Measurements from ENCODE around the gene ENKUR. TPM values are rescaled to one million over a fixed set of nuclear protein-coding genes. Genes with fewer than 3 reads are reported as not detected.
A peak's percentile ranks its signal among the peaks of the same experiment; 100 is the strongest.

ENKUR gene, protein sequence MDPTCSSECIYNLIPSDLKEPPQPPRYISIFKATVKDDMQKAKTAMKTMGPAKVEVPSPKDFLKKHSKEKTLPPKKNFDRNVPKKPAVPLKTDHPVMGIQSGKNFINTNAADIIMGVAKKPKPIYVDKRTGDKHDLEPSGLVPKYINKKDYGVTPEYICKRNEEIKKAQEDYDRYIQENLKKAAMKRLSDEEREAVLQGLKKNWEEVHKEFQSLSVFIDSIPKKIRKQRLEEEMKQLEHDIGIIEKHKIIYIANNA
- total RNA-seq = 0.38 and 0.51 TPM in 2 replicates

DNA sequence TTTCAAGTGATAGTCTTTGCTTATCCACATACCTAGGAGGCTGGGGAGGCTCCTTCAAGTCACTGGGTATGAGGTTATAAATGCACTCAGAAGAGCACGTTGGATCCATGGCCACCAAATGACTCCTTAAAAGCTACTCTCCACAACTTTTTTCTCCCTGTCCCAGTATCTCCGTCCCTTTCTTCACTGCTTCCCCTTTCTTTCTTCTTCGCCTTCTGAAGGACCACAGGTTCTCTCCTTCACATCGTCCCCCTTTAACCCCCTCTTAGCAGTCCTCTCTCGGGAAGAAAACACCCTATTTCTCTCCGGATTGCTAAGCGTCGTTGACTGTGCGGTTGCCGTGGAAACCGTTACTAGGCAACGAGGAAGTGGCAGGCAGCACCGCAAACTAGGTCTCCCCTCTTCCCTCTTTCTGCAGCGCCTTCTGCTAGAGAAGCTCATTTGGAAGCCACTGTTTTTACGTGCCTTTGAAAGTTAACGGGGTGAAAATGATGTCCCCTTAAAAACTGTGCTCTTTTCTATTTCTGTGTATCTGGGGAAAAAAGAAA lies at the start of gene ENKUR:
Gene ENKUR, minus strand, starts transcription at position 331 of the 548 bp plus-strand sequence. Its CDS starts 222 bp downstream, at position 109.
- DNase-seq (ENCODE audit: low read depth in 2 of 2) = peak; percentile 90

DNA sequence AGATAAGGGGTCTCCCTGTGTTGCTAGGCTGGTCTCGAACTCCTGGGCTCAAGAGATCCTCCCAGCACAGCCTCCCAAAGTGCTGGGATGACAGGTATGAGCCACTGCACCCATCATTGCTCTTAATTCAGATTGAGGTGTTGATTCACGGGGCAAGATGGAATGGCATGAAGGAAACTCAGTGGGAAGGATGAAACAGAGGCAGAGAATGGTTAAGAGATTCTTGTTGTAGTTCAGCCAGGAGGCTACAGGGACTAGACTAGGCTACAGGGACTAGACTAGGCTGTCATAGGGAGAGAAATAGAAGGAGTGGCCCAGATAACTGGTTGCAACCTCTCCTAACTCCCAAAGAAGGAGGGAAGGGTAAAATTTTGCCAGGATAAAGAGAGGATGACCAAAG lies 48.4 kb upstream of the ENKUR start:
- no peak for DNase-seq (ENCODE audit: low read depth in 2 of 2)

DNA sequence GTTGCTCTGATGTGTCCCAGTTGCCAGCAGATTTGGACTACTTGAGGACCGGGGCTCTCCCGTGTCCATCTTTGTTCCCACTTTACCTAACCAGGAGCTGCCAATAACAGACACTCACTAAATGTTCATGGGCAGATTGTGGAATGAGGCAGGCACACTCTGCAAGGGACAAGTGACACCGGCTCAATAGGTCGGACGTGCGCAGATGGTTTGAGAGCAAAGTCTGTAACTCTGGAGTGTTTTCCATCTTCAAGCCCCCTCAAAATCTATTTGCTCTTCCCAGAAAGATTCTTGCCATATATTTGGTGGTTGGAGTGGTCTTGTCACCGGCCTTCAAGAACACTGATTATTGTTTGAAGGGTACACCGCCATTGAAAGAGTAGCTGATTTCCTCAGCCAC lies 47.7 kb upstream of the ENKUR start:
- DNase-seq (ENCODE audit: low read depth in 2 of 2) = no peak

DNA sequence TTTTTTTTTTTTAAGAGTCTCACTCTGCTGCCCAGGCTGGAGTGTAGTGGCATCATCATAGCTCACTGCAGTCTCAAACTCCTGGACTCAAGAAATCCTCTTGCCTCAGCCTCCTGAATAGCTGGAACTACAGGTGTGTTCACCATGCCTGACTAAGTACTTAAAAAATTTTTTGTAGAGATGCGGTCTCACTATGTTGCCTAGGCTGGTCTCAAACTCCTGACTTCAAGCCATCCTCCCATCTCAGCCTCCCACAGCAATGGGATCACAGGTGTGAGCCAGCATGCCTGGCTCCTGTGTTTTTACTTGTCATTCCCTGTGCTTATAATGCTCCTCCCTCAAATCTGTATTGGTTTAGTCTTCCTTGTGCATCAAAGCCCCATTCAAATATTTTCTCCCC lies 47.2 kb upstream of the ENKUR start:
- DNase-seq (ENCODE audit: low read depth in 2 of 2) = no peak

DNA sequence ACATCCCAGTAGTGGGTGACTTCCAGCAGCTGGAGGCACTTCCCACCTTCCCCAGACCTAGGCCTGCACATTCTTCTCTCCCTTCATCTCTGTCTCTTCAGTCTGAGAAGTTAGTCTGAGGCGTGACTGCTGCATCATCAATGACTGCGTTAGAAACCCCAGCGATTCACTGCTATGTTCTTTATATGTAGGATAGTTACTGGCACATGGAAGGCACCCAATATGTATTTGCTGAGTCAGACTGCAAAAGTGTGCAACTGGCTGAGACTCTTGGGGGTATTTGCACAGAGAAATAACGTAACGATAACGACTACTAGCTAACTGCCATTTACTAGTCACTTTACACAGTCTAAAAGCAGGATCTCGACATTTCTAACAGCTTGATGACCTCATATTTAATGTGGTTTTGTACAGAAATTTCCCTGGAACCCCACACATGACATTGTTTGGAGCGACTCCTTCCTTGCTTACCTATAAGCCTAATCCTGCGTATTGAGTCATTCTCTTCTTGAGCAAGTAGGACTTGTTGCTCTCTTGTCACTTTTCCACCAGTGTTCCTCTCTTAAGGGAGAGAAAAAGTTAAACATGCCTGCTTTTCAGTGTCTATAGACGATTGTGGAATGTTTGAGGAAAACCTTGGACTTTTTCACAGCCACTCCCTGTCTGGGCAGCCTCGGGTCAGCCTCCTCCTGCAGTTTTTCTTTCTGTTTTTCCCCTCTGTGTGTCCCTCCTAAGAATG lies 45.9 kb upstream of the ENKUR start:
- peak in 1 of 2 donors; percentile 26 for DNase-seq (ENCODE audit: low read depth in 2 of 2)

DNA sequence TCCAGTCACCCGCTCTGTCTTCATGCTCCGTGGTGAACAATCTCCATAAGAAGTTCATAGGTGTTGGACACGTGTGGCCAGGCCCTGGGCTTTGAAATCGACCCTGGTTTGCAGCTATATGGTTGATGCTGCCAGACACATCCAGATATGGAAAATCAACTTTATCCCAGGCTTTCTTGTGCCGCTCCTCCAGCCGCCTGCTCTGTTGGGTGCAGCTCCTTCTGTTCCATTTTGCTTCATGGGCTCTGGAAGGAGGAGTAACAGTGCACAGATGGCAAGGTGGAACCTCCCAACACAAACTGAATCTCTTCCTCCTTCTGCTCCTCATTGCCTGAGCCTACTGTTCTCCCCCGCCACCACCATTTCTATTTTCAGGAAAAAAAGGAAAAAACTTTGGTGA lies 45.2 kb upstream of the ENKUR start:
- no peak for DNase-seq (ENCODE audit: low read depth in 2 of 2)

DNA sequence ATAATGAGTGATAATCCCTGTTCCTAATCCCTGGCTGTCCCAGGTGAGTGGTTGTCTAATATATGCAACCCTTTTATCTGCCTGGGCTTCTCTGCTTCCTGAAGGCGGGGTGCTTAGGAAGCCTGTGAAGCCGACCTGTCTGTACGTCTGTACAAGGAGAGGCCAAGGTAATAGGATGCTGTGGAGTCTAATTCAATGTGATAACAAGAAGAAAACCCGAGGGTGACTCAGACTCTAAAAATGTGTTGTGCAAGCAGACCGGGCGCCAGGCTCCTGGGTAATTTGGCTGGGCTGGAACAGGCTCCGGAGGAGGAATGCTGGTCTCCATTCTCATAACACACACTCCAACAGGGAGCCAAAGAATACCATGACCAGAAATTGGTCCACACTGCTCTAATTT lies 44.0 kb upstream of the ENKUR start:
- peak in 1 of 2 donors; percentile 66 for DNase-seq (ENCODE audit: low read depth in 2 of 2)

DNA sequence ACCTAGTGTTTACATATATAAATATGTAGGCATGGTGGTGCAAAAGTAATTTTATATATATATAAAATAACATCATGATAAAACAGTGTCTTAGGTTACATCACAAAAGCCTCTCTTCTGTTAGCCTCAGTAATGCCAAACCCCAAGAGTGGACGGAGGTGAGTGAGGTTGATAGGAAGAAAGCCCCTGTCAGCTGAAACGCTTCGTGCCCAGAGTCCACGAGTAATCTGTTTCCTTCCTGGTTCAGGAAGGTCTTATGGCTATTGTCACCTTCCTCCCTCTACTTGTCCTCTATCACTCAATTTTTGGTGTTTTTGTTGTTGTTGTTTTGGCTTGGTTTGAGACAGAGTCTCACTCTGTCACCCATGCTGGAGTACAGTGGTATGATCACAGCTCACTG lies 41.9 kb upstream of the ENKUR start:
- DNase-seq (ENCODE audit: low read depth in 2 of 2) = no peak

DNA sequence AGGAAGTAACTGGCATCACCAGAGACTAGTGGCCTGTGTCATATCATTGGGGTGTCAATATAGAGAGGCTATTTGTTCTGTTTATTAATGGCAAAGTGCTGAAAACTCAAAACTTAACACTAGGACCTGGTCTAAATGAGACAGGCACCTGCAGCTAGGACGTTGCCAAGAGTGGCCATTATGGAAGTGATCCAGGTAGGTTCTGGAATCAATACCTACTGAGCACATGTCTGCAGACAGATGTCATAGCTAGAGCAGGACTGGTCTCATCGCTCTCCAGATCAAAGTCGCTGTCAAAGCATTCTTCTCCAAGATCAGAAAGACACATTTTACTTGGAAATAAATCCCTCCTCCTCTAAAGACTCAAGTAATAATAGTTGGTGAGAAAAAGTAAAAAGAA lies 40.8 kb upstream of the ENKUR start:
- no peak for DNase-seq (ENCODE audit: low read depth in 2 of 2)

DNA sequence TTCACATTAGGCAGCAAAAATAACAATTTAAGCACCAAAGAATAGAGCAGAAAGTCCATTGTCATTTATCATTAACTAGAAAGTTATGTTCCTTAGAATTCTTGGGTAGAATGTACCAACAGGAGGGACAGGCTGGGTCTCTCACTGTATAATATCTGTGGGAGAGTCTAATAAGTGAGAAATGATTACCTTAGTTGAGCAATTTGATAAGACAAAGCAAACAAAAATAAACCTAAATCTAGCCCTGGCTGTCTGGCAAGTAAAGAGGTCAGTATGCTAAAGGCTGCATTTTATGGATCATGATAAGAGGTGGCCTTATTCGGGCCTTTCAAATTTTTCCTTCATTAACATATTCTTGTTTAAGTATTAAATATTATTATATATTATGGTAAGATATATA lies 36.1 kb upstream of the ENKUR start:
- no peak for DNase-seq (ENCODE audit: low read depth in 2 of 2)

DNA sequence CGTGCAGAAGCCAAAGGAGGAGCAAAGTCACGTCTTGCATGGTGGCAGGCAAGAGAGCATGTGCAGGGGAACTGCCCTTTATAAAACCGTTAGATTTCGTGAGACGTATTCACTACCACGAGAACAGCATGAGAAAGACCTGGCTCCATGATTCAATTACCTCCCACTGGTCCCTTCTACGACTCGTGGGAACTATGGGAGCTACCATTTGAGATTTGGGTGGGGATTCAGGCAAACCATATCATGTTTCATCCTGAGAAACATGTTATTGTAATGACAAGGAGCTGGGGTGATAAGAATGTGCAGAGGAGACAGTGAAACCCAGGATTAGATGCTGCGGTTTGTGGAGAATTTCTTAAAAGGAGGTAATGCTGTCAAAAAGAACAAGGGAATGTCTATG lies 34.4 kb upstream of the ENKUR start:
- DNase-seq (ENCODE audit: low read depth in 2 of 2) = no peak

DNA sequence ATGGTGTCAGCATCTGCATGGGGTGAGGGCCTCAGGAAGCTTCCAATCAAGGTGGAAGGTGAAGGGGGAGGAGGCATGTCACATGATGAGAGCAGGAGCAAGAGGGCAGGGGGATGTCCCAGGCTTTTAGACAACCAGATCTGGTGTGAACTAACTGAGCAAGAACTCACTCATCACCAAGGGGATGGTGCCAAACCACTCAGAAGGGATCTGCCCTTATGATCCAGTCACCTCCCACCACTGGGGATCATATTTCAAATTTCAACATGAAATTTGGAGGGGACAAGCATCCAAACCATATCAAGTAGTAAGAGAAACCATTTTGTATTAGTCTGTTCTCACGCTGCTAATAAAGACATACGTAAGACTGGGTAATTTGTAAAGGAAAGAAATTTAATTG lies 34.0 kb upstream of the ENKUR start:
- no peak for DNase-seq (ENCODE audit: low read depth in 2 of 2)

DNA sequence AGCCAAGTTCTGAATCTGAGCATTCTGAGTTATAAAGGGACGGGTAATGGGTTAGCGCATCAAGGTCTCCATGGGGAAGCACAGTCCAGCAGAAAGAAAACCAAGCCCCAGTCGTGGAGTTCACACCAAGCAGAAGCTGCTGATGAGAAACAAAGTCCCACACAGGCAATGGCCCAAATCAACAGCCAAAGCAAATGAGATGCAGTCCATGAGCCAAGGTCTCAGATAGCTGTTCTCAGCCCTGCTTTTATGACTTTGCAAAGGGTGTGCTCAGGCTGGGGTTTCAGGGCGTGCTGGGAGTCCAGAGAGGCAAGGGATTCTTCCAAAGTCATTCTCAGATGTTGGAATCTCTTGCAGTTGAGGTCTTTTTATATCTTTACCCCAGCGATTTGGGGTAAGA lies 32.5 kb upstream of the ENKUR start:
- DNase-seq (ENCODE audit: low read depth in 2 of 2) = no peak

DNA sequence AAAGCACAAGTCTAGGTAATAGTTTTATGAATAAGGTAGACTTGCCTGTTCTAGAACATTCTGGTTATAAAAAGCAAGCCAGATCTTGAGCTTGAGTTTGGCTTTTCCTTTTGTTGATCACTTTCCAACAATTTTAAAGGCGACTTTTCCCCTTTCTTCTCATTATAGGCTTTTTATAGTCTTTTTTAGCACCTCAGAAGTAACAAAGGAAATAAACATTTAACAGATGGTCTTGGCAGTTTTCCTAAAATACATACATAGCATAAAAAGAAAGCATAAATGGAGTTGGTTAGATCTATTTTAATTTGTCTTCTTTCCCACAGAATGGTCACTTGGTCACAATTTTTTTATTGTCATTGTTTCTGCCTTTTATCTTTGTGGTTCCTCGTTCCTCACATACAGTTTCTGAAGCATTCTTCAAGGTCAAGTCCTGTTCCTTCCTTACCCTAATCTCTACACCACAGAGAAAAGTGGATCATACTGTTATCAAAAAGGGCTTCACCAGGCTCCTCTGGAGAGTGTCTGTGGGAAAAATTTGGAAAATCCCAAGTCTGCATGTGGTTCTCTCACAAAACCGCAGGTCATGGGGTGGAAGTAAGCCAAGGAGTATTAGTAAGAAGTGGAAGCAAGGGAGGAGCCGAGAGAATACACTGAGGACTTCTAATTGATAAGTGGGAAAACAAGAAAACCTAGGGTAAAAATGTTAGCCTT lies 31.8 kb upstream of the ENKUR start:
- no peak for DNase-seq (ENCODE audit: low read depth in 2 of 2)

DNA sequence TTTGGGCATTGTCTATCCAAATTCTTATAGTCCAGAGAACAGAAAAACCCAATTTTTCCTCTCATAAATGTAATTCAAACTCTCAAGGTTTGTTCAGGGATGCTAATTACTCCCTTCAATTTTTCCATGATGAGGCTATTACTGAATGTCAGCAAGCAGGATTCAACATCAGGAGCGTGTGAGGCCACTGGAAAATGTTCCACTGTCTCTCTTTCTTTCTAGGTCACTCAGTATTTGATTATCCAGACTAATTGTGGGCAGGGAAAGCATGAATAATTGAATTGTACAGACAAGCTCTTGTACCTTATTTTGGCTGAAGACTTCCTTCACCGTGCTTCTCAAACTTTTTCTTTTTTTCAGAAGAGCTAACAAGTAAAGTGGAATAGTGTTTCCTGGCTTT lies 31.1 kb upstream of the ENKUR start:
- DNase-seq (ENCODE audit: low read depth in 2 of 2) = no peak

DNA sequence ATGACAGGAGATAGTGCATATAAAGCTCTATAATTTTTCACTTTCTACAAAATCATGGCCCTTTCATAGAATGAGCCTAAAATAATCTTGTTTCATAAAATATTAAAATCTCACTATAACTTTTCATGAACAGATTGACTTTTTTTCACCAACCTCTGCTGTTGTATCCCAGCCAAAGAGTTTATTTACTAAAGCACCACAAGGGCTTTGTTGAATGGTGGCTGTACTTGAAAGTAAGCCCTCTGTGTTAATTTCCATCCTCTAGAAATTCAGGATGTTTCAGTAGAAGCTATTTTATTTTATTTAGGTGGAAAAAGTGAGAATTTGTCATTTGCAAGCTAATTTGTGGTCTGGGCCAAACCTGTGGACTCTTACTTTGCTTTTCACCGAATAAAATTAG lies 30.7 kb upstream of the ENKUR start:
- DNase-seq (ENCODE audit: low read depth in 2 of 2) = no peak

DNA sequence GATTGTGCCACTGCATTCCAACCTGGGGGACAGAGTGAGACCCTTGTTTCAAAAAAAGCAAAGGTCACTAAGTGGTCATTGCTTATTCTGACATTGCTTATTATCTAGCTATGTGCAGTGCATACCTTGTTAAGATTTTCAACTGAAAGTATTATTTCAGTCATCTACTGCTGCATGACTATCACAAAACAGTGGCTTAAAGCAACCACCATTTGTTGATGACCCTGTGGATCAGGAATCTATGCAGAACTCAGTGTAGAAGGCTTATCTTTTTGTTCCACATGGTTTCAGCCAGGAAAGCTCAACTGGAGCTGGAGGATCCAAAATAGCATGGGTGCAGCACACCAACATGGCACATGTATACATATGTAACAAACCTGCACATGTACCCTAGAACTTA lies 23.6 kb upstream of the ENKUR start:
- no peak for DNase-seq (ENCODE audit: low read depth in 2 of 2)

DNA sequence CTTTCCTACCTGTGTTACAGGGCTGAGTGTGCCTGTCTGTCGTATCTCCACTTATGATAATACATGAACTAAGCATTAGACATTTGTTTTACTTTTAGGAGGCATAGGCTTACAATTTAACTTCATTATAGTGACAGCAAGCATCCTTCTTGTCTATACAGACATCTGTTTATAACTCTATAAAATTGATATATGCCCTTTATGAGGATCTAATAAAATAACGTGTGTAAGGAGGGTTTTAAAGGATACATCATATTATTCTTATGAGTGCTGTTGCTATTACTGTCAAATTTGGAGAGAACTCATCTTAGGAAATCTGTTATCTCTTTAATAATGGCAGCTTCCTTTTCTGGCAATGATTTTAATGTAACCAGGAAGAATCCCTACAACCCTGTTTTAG lies 22.4 kb upstream of the ENKUR start:
- DNase-seq (ENCODE audit: low read depth in 2 of 2) = no peak

DNA sequence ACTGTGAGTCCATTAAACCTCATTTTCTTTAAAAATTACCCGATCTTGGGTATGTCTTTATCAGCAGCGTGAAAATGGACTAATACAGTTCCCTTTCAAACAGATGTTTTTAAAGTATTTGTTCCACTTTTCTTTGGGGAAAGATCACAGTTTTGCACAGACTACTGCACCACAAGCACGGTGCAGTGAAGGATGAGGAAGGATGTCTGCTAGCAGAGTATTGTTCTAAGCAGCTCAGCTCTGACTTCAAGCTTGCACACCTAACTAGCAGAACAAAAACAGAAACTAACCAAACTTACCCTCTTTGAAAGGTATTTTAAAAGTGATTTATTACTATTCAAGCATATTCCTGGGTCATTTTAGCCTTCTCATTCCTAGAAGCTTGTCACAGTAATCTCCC lies 20.4 kb upstream of the ENKUR start:
- DNase-seq (ENCODE audit: low read depth in 2 of 2) = no peak

DNA sequence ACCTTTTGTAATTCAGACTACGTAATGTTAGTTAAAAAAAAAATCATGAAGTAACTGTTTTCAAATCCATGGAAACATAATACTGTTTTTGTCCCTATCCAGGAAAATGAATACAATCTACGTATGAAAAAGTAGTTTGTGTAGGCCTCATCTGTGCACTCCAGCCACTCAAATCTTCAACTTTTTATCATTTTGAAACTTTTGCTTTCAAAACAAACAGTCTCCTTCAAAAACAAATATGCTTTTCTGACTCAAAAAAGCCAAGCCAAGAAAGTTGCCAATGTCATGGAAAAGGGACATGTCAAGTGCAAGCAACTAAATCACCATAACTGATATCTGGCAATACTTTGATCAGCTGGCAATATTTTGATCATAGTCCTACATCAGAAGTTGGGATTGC lies 13.6 kb upstream of the ENKUR start:
- no peak for DNase-seq (ENCODE audit: low read depth in 2 of 2)

DNA sequence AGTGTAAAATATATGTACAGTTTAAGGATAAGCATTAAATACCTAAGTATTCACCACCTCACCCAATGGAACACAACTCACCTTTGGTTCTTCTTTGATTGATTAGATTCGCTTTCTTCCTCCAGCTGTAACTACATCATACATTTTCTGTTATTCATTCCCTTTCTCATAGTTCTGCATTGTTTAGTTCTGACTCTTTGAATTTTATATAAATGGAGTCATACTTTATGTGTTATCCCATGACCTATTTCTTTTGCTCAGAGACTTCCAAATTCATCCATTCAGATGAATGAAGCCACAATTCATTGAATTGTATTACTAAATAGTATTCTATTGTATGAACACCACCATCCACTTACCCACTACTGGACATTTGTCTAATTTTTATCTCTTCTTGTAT lies 12.8 kb upstream of the ENKUR start:
- DNase-seq (ENCODE audit: low read depth in 2 of 2) = no peak

DNA sequence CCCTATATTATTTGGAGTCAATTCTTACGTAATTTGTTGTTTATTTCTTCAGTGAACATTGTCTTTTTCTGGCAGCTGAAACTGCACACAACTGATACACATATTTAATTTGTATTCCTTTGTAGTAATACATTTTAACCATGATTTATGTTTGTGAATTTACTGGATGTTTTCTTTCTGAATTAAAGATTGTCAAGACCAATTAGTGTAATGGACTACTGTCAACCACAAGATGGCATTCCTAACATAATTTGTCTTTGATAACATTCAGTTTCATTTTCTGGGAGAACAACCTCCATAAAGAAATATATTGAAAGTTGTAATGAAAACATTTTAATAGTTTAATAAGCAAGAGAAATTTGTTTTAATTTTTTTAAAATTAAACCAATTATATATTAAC lies 10.5 kb upstream of the ENKUR start:
- DNase-seq (ENCODE audit: low read depth in 2 of 2) = peak in 1 of 2 donors; percentile 48
